RWPE1 (cell line): ENCODE data around the gene MYH7B.

Experiments
- CTCF ChIA-PET: fragments of 350-600 bp; sonication (Branson Sonifier 250); formaldehyde crosslinking; extraction: SDS; loops from one replicate; lab custom pipeline; 2021; lab: Yijun Ruan, JAX
- POLR2A ChIA-PET: fragments of 400-600 bp; formaldehyde crosslinking; extraction: SDS; loops from one replicate; lab custom pipeline; 2020; ENCODE audit warnings: antibody characterized with exemption; ENCODE audit not compliant: low non-redundant PET; lab: Yijun Ruan, JAX
- DNase-seq: peaks from one replicate; pipeline ENCODE4 v3.0.0; 2012; ENCODE audit warnings: low spot score
- H3K27ac ChIP-seq: fragments of 450-650 bp; 2 replicates; pipeline ENCODE4 v1.5.1; 2017
- TF ChIP-seq, protein P1 (sequence below): fragments of 450-650 bp; conservative IDR thresholded peaks from 2 replicates; pipeline ENCODE4 v1.5.1; 2017; ENCODE audit warnings: low read depth, mild to moderate bottlenecking

The MYH7B gene

DNA sequence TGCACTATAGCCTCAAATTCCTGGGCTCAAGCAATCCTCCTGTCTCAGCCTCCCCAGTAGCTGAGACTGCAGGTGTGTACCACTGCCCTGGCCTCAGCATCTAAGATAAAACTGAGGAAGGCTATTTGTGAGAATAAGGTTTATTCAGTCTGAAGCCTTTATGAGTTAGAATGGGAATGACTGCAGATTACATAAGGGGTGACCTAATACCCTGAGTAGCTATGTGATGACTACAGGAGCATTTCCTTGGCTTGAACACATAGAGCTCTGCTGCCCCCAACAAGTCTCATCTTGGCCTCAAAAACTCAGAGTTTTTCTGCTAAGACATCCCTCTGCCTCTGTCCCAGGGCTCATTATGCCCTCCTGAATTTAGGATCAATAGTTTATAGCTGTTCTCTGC, 7.6 kb upstream of the MYH7B start:
- TF ChIP-seq, protein P1, sequence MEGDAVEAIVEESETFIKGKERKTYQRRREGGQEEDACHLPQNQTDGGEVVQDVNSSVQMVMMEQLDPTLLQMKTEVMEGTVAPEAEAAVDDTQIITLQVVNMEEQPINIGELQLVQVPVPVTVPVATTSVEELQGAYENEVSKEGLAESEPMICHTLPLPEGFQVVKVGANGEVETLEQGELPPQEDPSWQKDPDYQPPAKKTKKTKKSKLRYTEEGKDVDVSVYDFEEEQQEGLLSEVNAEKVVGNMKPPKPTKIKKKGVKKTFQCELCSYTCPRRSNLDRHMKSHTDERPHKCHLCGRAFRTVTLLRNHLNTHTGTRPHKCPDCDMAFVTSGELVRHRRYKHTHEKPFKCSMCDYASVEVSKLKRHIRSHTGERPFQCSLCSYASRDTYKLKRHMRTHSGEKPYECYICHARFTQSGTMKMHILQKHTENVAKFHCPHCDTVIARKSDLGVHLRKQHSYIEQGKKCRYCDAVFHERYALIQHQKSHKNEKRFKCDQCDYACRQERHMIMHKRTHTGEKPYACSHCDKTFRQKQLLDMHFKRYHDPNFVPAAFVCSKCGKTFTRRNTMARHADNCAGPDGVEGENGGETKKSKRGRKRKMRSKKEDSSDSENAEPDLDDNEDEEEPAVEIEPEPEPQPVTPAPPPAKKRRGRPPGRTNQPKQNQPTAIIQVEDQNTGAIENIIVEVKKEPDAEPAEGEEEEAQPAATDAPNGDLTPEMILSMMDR: no peak; the same call in 1 of the 2 replicates
- peak; percentile 72 for DNase-seq
- CTCF ChIA-PET: interaction anchor here (0.6 to 1.4 kb wide), 6 partner anchors 46 to 1017 kb away, joined by 3 to 9 read pairs (median 4); partner anchors contain the start of genes ACSS2 and GGT7
- POLR2A ChIA-PET: no interaction called here
- H3K27ac ChIP-seq: peak overlapping the region; percentile 50

DNA sequence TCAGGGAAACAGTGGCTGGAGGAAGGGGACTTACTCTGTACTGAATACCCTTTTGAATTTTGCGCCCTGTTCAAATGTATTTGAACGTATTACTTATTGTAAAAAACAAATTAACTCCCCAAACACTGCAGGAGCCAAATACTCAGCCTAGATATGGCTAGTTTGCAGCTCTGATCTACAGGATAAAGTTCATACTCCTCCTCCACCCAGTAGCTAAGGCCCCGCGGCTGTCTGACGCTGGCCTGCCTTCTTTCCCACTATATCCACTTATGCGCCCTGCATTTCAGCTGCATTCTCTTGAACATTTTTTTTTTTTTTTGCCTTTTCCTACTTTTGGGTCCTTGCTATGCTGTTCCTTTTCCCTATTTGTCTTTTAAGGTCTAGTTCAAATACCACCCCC, 6.5 kb upstream of the MYH7B start:
- ChIA-PET CTCF (interaction anchor here (0.7 to 4.0 kb wide), 4 partner anchors 74 to 762 kb away, joined by 3 to 32 read pairs (median 6); partner anchors contain the start of genes ACSS2 and GGT7), POLR2A (no interaction called here)
- no peak for DNase-seq
- TF ChIP-seq, protein P1: no peak
- no peak overlapping the region for H3K27ac ChIP-seq

DNA sequence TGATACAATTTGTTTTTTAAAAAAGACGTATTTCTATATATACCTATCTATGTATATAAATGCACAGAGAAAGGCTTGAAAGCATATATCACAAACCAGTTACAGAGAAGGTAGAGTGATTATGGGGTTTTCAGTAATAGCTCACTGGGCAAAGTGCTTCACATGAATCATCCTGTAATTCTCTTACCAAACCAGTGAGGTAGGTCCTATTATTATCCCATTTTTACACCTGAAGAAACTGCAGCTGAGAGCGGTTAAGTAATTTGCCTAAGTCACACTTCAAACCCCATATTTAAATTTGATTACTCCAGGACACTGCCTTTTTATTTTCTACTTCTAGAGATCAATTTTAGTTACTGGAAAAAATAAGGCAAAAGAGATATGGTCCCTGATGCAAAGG, 4.4 kb upstream of the MYH7B start:
- TF ChIP-seq, protein P1: no peak
- CTCF ChIA-PET: interaction anchor here (0.6 to 4.0 kb wide), 5 partner anchors 45 to 495 kb away, joined by 3 to 32 read pairs (median 3); partner anchors contain the start of genes ACSS2 and GGT7
- peak overlapping the region; percentile 15 for H3K27ac ChIP-seq
- POLR2A ChIA-PET: no interaction called here
- DNase-seq: peak; percentile 74

DNA sequence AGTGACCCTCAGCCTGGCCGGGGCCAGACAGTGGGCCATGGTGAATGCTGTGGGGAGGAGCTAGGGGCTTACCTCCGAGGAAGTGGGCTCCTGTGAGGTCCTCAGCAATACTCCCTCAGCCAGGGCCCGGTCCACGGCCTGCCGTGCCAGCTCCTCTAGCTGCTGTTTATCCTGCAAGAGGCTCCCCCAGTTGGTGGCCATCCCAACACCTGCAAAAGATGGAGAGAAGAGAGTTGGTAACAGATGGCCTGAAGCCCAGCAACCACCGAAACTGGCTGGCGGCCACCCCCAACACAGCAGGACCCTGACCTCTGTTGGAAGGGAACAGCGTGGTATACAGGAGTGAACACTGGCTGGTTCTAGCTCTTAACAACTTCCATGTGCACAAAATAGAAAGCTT, 4.0 kb upstream of the MYH7B start:
- H3K27ac ChIP-seq: peak overlapping the region; percentile 15
- ChIA-PET POLR2A (no interaction called here), CTCF (interaction anchor here (0.7 to 4.0 kb wide), 3 partner anchors 46 to 145 kb away, joined by 3 to 32 read pairs (median 4); partner anchors contain the start of genes ACSS2 and GGT7)
- TF ChIP-seq, protein P1: no peak
- DNase-seq: no peak

DNA sequence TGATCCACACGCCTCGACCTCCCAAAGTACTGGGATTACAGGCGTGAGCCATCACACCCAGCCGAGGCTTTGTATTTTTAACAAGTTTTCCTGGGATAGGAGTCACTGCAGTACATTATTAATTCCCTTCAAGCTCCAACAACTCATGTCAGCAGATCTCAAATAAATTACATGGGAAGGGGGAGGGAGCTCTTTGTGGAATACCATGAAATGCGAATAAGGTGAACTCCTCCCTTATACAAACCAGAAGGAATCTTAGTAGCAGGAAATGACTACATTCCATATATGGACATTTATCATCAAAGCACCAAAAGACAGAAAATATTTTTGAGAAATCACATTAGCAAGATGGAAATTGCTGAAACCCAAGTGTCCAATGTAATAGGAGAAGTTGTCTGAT, 3.0 kb upstream of the MYH7B start:
- ChIA-PET CTCF (interaction anchor here (1.0 to 4.0 kb wide), 2 partner anchors 78 to 91 kb away, joined by 3 to 32 read pairs; partner anchors contain the start of genes ACSS2 and GGT7), POLR2A (no interaction called here)
- DNase-seq: peak; percentile 57
- TF ChIP-seq, protein P1: no peak
- H3K27ac ChIP-seq: peak overlapping the region; percentile 46

DNA sequence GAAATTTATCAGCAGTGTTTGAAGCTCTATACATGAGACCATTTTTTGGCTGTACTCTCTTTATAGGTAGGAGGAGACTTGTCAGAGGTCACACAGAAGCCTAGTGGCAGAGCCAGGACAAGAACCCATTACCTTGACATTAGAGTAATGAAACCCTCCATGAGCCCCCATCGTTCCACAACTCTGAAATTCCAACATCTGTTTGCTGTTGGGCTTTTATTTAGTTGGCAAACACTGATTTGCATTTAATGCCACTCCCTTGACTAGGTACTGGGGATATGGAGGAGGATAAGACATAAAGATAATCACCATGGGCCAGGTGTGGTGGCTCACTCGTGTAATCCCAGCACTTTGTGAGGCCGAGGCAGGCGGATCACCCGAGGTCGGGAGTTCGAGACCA, 1.7 kb upstream of the MYH7B start:
- POLR2A ChIA-PET: no interaction called here
- peak overlapping the region; percentile 19; the same call in 1 of the 2 replicates for H3K27ac ChIP-seq
- TF ChIP-seq, protein P1: no peak
- CTCF ChIA-PET: interaction anchor here (0.6 to 0.7 kb wide), 3 partner anchors 17 to 71 kb away, joined by 3 to 5 read pairs (median 4); no protein-coding TSS in a partner anchor
- no peak for DNase-seq
